Measurements from ENCODE around the gene P2RX6. TPM values are rescaled to one million over a fixed set of nuclear protein-coding genes. Genes with fewer than 3 reads are reported as not detected.

Gene P2RX6
- total and polyA plus RNA-seq, 9 of the 15 experiments (the other 6 are each of a cell fraction or from before 2014, with no cell fraction given), result 0.01 to 3.9 (median 1.5) TPM; not detected in 1

- TF ChIP-seq TAF9B (IDR thresholded peaks at IDR 0.05; ENCODE audit: partially characterized antibody) (no peak), SMARCB1 (IDR thresholded peaks at IDR 0.05; ENCODE audit: insufficient read length, low read depth) (no peak), SFPQ (IDR thresholded peaks at IDR 0.05; ENCODE audit: low read depth, low read length) (no peak), HNRNPK (IDR thresholded peaks at IDR 0.05; ENCODE audit: low read depth, low read length, poor library complexity, severe bottlenecking) (no peak), ZNF263 (CRISPR knock-in tag; IDR thresholded peaks at IDR 0.05; ENCODE audit: borderline replicate concordance) (no peak), ERF (CRISPR knock-in tag; IDR thresholded peaks at IDR 0.05) (no peak), ZNF347 (CRISPR knock-in tag; IDR thresholded peaks at IDR 0.05; ENCODE audit: low read depth) (no peak), XRCC5 (IDR thresholded peaks at IDR 0.05; ENCODE audit: low read depth, low read length) (no peak), ZNF76 (CRISPR knock-in tag; IDR thresholded peaks at IDR 0.05; ENCODE audit: borderline replicate concordance) (peak; percentile 65; the same call in 1 of the 2 replicates), ELF4 (CRISPR knock-in tag; IDR thresholded peaks at IDR 0.05) (peak; percentile 52; the same call in 1 of the 2 replicates), ZSCAN32 (CRISPR knock-in tag; IDR thresholded peaks at IDR 0.05) (no peak), ZNF695 (CRISPR knock-in tag; IDR thresholded peaks at IDR 0.05) (peak; percentile 32; the same call in 1 of the 2 replicates), NELFE (IDR thresholded peaks at IDR 0.05; ENCODE audit: insufficient read depth, insufficient read length) (no peak), MCM7 (IDR thresholded peaks at IDR 0.05) (no peak), KAT2B (IDR thresholded peaks at IDR 0.05; ENCODE audit: low read depth, low read length) (no peak), CC2D1A (IDR thresholded peaks at IDR 0.05) (no peak), GTF2A2 (tag; IDR thresholded peaks at IDR 0.05) (no peak), OTX1 (CRISPR knock-in tag; IDR thresholded peaks at IDR 0.05) (0 out of 2 replicates have a peak, but pooled peaks have one; percentile 7), RBM15 (IDR thresholded peaks at IDR 0.05; ENCODE audit: insufficient read depth, low read length) (no peak), RHOXF2B (CRISPR knock-in tag; conservative IDR thresholded peaks at IDR 0.05) (0 out of 2 replicates have a peak, but pooled peaks have one; percentile 39), ESRRA (IDR thresholded peaks at IDR 0.05; ENCODE audit: borderline replicate concordance, low read depth) (no peak), ZBTB17 (CRISPR knock-in tag; IDR thresholded peaks at IDR 0.05) (no peak), SOX6 (IDR thresholded peaks at IDR 0.05) (no peak)
- TF ChIP-seq, protein P1, sequence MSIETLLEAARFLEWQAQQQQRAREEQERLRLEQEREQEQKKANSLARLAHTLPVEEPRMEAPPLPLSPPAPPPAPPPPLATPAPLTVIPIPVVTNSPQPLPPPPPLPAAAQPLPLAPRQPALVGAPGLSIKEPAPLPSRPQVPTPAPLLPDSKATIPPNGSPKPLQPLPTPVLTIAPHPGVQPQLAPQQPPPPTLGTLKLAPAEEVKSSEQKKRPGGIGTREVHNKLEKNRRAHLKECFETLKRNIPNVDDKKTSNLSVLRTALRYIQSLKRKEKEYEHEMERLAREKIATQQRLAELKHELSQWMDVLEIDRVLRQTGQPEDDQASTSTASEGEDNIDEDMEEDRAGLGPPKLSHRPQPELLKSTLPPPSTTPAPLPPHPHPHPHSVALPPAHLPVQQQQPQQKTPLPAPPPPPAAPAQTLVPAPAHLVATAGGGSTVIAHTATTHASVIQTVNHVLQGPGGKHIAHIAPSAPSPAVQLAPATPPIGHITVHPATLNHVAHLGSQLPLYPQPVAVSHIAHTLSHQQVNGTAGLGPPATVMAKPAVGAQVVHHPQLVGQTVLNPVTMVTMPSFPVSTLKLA (conservative IDR thresholded peaks at IDR 0.05), result no peak
- TF ChIP-seq, protein P2, sequence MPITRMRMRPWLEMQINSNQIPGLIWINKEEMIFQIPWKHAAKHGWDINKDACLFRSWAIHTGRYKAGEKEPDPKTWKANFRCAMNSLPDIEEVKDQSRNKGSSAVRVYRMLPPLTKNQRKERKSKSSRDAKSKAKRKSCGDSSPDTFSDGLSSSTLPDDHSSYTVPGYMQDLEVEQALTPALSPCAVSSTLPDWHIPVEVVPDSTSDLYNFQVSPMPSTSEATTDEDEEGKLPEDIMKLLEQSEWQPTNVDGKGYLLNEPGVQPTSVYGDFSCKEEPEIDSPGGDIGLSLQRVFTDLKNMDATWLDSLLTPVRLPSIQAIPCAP (CRISPR knock-in tag; IDR thresholded peaks at IDR 0.05; ENCODE audit: borderline replicate concordance), result no peak
Observed at GRCh38 chr22:20996598-20997535, 18.1 kb upstream of the P2RX6 start (continued).

All from K562 (cell line).